H1 (cell line): Measurements from ENCODE around the gene L1TD1.

Experiments
- CHD2 ChIP-seq: IDR thresholded peaks from 2 replicates; pipeline ENCODE4 v1.6.1; 2012; ENCODE audit warnings: low read length, improper control_type of control experiment
- CTCF ChIP-seq, 3 experiments: IDR thresholded peaks; 1 replicate in 2 of 3; 2 replicates in 1 of 3; pipeline versions ENCODE4 v1.5.1 to v1.6.1; 2011; ENCODE audit warnings: low read length in 3 of 3, mild to moderate bottlenecking in 3 of 3, inconsistent platforms in 2 of 3, low read depth in 1 of 3, moderate library complexity in 1 of 3; ENCODE audit not compliant: insufficient read depth in 1 of 3; ENCODE audit errors: control extremely low read depth in 1 of 3
- EGR1 ChIP-seq: IDR thresholded peaks from 2 replicates; pipeline ENCODE4 v1.6.1; 2011; ENCODE audit warnings: low read depth, low read length, borderline replicate concordance
- EP300 ChIP-seq, 2 experiments: IDR thresholded peaks; 1 replicate in 1 of 2; 2 replicates in 1 of 2; pipeline ENCODE4 v1.6.1; 2011 to 2012; ENCODE audit warnings: low read depth in 2 of 2, low read length in 2 of 2, mild to moderate bottlenecking in 2 of 2, borderline replicate concordance in 1 of 2, inconsistent platforms in 1 of 2, moderate library complexity in 1 of 2
- FOSL1 ChIP-seq: IDR thresholded peaks from 2 replicates; pipeline ENCODE4 v1.6.1; 2011; ENCODE audit warnings: mild to moderate bottlenecking, low read depth, low read length, moderate library complexity; ENCODE audit not compliant: insufficient read depth
- HDAC2 ChIP-seq, 2 experiments: fragments of 300-600 bp in 1 of 2; sonication (generic) in 1 of 2; IDR thresholded peaks; 2 replicates each; pipeline ENCODE4 v1.6.1; 2011 to 2012; ENCODE audit warnings: low read depth in 2 of 2, low read length in 2 of 2, mild to moderate bottlenecking in 2 of 2, moderate library complexity in 2 of 2, borderline replicate concordance in 1 of 2, inconsistent platforms in 1 of 2
- JUND ChIP-seq: IDR thresholded peaks from 2 replicates; pipeline ENCODE4 v1.6.1; 2011; ENCODE audit warnings: mild to moderate bottlenecking, improper control_type of control experiment, low read length
- POLR2A ChIP-seq, 2 experiments: IDR thresholded peaks; 1 replicate in 1 of 2; 2 replicates in 1 of 2; pipeline ENCODE4 v1.6.1; 2011; ENCODE audit warnings: low read depth in 2 of 2, low read length in 2 of 2, mild to moderate bottlenecking in 2 of 2; ENCODE audit errors: control extremely low read depth in 1 of 2
- POLR2AphosphoS5 ChIP-seq: IDR thresholded peaks from 2 replicates; pipeline ENCODE4 v1.6.1; 2011; ENCODE audit warnings: low read depth, low read length
- TAF7 ChIP-seq: optimal IDR thresholded peaks from 2 replicates; pipeline ENCODE3; 2011; ENCODE audit warnings: low read depth, mild to moderate bottlenecking, inconsistent platforms, low read length, moderate library complexity, borderline replicate concordance
- TBP ChIP-seq: IDR thresholded peaks from 2 replicates; pipeline ENCODE4 v1.6.1; 2011; ENCODE audit warnings: low read depth, low read length, improper control_type of control experiment
- TF ChIP-seq, protein P1 (sequence below): IDR thresholded peaks from 2 replicates; pipeline ENCODE4 v1.6.1; 2011; ENCODE audit warnings: low read length, improper control_type of control experiment

DNA sequence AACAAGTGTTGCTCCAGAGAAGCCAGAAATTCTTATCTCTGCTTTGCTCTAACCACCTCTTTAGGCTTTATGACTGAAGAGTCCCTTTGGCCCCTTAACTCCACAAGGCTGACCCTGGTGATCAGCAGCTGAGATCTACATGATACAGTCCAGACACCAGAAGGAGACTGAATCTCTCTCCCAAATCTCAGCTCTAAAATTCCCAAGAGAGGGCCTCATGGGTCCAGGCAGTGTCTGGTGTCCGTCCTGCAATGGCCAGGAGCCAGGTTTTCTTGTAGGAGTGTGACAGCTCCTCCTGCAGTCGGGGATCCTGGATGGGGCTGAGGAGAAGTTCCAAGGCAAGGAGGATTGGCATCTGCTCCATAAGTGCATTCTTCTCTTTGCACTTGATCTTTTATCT lies 35.3 kb downstream of the L1TD1 start:
- TF ChIP-seq POLR2A (IDR thresholded peaks at IDR 0.05; ENCODE audit: control extremely low read depth in 1 of 2, low read depth in 2 of 2, low read length in 2 of 2) (no peak), CTCF (IDR thresholded peaks at IDR 0.05; ENCODE audit: control extremely low read depth in 1 of 3, insufficient read depth in 1 of 3, low read depth in 1 of 3, low read length in 3 of 3) (no peak), TAF7 (no peak), POLR2AphosphoS5 (no peak), EP300 (IDR thresholded peaks at IDR 0.05; ENCODE audit: borderline replicate concordance in 1 of 2, low read depth in 2 of 2, low read length in 2 of 2) (no peak), EGR1 (no peak), HDAC2 (IDR thresholded peaks at IDR 0.05; ENCODE audit: borderline replicate concordance in 1 of 2, low read depth in 2 of 2, low read length in 2 of 2) (no peak), JUND (no peak), FOSL1 (no peak), CHD2 (no peak), TBP (no peak)
- TF ChIP-seq, protein P1, sequence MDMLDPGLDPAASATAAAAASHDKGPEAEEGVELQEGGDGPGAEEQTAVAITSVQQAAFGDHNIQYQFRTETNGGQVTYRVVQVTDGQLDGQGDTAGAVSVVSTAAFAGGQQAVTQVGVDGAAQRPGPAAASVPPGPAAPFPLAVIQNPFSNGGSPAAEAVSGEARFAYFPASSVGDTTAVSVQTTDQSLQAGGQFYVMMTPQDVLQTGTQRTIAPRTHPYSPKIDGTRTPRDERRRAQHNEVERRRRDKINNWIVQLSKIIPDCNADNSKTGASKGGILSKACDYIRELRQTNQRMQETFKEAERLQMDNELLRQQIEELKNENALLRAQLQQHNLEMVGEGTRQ: no peak
